Measurements from ENCODE around the gene TPI1.
A peak's percentile ranks its signal among the peaks of the same experiment; 100 is the strongest.
"Not testable (repeated sequence)": the region's sequence is repeated elsewhere in the genome, so short reads cannot be mapped to it uniquely, and the experiment has no call there.

The TPI1 gene

DNA sequence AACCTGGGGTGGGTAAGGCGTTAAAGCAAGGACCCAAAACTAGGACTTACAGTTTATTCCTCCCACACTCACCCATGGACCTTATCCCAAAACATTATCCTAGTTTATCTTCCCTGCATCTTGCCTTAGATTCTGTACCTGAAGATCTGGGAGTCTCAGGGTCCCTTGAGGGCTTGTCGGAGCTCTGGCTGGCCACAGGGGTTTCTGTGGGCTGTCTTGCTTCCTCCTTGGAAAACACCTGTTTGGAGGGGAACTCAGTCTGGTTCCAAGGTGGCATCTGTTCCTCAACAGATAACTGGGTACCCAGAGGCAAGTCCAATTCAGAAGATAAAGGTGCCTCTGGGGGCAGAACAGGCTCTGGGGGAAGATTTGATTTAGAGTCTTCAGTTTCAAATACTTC lies 17.9 kb upstream of the TPI1 start:
- no peak for DNase-seq

DNA sequence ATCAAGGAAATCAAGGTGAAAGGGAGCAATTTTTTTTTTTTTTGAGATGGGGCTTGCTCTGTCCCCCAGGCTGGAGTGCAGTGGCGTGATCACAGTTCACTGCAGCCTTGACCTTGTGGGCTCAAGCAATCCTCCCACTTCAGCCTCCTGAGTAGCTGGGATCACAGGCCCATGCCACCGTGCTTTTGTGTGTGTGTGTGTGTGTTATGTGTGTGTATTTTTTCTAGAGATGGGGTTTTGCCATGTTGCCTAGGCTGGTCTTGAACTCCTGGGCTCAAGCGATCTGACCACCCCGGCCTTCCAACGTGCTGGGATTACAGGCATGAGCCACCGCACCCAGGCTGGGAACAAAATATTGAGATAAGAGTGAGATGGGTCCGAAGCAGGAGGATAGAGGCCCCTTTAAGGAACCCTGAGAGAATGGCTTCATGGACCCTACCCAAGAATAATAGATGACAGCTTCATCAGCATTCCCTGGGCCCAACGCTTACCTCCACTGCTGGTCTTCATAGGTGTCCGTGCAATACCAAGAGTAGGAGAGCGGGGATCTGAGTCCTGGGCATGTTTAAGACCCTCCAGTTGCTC lies 17.3 kb upstream of the TPI1 start:
- DNase-seq, result no peak

DNA sequence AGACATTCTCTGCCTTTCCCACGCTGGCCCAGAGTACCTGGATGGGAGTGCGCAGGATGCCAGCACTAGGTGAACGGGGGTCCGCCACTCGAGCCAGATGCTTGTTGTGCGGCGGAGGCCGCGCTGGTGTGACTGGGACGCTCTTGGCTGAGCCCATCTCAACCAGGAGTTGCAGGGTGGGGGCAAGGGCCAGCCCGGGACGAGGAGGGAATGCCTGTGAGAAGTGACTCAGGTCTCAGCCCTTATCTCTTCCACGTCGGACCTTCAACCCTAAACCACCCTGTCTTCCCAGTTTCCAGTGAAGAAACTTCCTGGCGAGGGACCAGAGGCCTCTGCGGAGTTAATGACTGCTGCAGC lies 16.6 kb upstream of the TPI1 start:
- DNase-seq, result no peak

DNA sequence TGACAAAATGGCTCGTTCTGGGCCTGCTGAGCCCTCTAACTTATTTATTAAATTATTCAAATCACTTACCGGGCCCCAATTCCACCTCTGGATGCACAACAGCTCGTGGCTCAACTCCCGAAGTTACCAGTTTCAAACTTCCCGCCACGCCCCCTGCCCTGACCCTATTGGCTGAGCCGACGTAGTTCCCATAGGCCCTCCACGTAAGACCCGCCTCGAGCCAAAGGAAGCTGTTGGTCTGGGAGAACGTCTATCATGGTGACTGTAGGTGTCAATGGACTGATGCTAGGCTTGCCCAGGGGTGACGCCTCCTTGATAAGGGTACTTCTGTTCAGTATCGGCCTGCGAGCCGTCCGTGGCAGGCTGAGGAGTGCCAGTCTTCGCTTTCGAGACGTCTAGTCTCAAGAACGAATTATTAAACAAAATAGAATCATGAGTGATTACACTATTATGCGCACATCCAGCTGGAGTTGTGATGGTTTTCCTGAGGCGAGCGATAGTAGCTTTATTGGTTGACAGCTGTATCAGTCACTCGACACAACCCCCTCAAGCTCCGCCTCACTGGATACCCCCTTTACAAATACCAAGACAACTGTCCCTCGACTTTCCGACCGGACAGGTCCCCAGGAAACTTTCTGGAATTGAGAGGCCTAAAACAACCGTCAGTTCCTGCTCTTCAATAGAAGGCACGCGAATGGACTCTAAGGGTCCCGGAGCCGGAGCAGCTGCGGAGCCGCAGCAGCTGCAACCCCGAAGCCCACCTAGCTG lies 16.0 kb upstream of the TPI1 start, which contains the start of gene CDCA3:
Gene CDCA3 (minus strand): TSS at position 134 of the 768 bp plus-strand sequence. CDS start 334 bp downstream, outside the sequence.
- DNase-seq, result peak; percentile 92

DNA sequence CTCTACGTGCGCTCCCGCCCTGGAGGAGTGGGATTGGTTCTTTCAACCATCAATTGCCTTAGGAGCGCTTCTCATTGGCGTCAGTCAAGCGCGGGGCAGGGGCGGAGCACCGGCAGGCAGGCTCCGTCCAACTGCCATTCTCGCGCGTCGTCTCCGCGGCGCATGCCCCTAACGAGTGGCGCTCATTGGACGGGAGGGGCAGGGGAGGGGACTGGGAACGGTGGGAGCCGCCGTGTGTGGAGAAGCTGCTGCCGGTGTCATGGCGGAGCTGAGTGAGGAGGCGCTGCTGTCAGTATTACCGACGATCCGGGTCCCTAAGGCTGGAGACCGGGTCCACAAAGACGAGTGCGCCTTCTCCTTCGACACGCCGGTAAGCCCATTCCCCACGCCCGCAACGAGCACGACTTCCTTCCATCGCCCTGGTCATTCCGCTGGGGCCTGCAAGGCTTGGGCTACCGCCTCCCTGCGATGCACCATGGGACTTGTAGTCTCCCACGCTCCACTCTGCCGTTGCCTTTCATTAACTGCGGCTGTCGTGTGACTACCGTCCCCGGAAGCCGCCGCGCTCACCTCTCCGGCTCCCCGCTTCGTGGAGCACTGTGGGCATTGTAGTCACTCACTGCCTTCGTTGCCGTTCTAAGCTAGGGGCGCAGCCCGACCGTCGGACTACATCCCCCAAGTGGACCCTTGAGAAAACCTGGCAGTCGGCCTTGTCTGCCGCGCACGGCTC lies 15.2 kb upstream of the TPI1 start, which contains the start of gene USP5:
Gene USP5 (plus strand): TSS at position 230 of the 730 bp plus-strand sequence. CDS start 30 bp downstream, at position 260.
- DNase-seq, result peak; percentile 97

DNA sequence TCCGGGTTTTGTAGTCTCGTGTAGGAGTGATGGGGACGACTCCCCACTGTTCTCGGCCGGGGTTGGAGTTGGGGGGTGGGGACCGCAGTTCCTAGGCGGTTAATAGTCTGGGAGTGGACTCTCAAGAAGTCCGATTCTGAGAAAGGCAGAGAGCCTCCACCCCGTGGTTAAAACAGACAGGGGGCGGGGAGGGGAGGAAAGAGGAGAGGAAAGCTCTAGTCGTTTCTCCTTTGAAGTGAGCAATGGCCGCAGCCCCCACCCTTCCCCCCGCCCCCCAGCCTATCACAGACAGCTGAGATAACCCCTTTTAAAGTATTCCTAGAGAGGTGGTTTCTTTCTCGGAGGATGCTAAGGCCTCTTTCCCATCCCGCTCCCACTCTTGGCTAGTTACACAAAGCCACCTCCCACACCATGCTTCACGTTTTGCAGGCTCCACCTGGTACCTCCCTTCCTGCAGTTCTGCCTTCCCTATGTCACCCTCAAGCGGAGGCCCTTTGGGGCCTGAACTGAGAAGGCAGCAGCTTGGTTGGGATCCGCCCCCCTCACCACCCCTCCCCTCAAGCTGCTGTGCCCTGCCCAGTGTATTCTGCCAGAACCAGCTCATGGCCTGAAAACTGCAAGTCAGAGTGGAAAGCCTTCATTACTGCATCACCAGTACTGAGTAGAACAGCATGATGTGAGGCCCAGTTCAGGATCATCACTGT lies 14.5 kb upstream of the TPI1 start:
- peak; percentile 34 for DNase-seq

DNA sequence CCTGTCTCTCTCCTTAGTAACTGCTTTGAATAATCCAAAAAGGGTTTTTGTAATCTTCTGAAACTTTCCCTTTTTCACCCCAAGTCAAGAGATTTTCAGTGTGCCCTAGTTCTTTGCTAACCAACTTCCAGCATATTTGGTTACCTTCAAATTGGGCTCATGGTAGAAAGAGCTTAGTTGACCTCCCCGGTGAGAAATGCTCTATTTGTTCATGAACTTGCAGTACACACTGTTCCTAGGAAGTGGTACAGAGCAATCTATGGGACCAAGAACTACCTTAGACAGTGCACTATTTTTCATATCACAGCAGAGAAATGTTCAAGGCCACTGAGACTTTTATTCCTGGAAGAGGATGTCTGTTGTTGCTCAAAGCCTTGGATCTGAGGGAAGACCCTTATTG lies 13.7 kb upstream of the TPI1 start:
- no peak for DNase-seq

DNA sequence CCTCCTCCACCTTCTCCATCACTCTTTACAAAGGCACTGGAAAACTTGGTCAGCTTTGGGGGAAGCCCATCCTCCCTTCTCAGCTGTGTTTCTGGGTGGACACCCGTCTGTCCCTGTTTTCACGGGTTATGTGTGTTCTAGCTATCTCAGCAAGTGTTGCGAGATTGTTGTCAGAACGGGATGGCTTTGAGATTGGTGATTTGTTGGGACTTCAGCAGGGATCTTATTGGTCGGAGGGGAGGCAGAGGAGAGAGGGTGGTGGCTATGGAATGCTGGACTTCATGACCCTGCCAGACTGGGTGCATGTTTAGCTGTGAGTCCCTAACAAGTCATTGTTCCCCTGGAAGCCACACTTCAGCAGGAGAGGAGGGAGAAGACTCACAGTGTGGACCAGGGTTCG lies 13.3 kb upstream of the TPI1 start:
- DNase-seq, result no peak

DNA sequence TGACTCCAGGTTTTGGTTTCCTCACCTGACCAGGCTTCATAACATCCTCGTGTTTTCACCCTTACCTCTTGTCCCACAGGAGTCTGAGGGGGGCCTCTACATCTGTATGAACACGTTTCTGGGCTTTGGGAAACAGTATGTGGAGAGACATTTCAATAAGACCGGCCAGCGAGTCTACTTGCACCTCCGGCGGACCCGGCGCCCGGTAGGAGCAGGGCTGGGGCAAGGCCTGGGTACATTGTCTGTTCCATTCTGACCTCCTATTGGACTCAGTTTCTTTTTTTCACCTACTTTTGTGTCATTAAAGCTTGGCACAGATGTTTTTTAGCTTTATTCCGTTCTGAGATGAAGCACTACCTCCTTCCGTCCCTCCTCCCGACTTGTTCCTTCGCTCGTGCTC lies 12.0 kb upstream of the TPI1 start:
- no peak for DNase-seq

DNA sequence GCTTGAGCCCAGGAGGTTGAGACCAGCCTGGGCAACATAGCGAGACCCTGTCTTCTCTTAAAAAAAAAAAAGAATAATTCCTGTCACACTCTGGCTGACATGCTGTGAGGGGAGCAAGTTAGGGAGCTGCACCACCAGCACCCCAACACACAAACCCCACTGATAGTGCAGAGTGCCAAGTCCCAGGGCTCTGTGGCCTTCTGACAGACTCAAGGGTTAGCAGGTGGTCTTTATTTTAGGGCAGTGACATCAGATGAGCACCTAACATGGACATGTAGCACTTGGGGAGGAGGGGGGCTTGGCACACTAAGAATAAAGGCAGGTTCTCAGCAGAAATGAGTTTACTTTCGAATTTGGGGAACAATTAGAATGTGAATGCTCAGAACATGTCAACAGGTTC lies 8.5 kb upstream of the TPI1 start:
- DNase-seq, result no peak

DNA sequence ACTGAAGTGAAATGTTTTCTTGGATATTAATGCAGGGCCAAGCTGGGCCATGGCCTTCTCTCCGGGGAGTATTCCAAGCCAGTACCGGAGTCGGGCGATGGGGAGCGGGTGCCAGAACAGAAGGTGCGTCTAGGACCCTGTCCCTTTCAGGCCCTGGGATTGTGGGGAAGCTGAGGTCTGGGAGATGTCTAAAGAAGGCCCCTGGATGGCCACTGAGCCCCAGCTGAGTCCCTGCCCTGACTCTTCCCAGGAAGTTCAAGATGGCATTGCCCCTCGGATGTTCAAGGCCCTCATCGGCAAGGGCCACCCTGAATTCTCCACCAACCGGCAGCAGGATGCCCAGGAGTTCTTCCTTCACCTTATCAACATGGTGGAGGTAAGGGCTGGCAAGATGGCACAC lies 7.2 kb upstream of the TPI1 start:
- no peak for DNase-seq

DNA sequence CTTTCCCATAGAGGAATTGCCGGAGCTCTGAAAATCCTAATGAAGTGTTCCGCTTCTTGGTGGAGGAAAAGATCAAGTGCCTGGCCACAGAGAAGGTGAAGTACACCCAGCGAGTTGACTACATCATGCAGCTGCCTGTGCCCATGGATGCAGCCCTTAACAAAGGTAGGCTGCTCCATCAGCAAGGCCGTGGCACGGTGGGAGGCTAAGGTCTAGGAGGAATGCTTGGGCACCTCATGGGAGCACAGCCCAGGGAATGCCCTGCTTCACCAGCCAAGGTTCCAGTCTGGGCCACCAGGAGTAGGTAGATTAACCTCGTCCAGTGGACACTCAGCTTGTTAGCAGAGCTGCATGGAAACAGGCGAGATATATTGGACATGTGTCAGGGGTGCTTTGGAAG lies 6.4 kb upstream of the TPI1 start:
- no peak for DNase-seq

DNA sequence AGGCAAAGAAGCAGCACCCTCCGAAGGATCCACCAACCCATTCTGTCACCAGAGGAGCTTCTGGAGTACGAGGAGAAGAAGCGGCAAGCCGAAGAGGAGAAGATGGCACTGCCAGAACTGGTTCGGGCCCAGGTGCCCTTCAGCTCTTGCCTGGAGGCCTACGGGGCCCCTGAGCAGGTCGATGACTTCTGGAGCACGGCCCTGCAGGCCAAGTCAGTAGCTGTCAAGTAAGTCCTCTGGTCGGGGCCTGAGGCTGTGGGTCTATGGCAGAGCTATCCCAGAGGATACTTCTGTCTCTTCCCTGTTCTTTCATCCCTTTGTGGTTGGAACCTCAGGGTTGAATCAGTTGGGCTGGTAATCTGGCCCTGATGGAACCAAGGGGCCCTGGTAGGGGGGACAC lies 5.9 kb upstream of the TPI1 start:
- DNase-seq, result no peak

DNA sequence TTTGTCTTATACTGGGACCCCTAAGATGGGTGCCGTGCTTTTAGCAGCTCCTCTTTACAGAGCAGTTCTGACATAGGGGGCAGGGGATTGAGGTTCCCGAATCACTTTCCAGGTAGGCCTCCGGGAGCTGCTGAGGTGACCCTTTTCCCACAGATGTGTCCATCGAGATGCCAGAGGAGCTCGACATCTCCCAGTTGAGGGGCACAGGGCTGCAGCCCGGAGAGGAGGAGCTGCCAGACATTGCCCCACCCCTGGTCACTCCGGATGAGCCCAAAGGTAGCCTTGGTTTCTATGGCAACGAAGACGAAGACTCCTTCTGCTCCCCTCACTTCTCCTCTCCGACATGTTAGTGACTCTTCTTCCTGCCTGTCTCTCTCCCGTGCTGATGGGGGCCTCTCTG lies 4.3 kb upstream of the TPI1 start:
- no peak for DNase-seq

DNA sequence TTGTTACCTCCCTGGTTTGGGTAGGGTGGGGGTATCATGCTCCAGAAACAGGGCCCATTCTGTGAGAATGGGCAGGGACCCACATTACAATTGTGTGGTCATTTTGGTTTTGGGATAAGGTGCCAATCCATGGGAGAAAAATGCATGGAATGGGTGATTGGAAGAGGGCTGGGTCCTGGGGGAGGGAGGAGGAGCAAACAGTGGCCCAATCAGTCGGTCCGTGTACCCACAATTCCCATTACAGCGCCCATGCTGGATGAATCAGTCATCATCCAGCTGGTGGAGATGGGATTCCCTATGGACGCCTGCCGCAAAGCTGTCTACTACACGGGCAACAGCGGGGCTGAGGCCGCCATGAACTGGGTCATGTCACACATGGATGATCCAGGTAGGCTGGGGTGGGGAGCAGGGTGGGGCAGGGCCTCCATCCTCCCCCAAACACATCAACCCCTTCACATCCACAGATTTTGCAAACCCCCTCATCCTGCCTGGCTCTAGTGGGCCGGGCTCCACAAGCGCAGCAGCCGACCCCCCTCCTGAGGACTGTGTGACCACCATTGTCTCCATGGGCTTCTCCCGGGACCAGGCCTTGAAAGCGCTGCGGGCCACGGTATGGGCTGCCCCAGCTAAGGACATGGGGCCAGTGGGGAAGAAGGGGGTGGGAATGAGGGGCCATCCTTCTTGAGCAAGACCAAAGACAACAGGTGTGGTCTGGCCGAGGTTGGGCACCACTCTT lies 3.6 kb upstream of the TPI1 start:
- DNase-seq, result no peak

DNA sequence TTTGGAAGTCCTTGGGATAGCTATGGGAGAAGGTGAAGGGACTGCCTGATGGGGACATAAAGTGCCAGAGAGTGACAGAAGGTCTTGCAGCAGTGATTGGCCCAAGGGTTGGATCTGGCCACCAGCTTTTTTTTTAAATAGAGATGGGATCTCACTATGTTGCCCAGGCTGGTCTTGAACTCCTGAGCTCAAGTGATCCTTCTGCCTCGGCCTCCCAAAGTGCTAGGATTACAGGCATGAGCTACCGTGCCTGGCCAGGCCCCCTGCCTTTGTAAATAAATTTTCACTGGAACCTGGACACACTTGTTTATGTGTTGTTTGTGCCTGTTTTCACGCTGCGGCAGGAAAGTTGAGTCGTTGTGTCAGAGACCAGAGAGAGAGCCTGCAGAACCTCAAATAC lies 2.0 kb upstream of the TPI1 start:
- not testable (repeated sequence) for DNase-seq

DNA sequence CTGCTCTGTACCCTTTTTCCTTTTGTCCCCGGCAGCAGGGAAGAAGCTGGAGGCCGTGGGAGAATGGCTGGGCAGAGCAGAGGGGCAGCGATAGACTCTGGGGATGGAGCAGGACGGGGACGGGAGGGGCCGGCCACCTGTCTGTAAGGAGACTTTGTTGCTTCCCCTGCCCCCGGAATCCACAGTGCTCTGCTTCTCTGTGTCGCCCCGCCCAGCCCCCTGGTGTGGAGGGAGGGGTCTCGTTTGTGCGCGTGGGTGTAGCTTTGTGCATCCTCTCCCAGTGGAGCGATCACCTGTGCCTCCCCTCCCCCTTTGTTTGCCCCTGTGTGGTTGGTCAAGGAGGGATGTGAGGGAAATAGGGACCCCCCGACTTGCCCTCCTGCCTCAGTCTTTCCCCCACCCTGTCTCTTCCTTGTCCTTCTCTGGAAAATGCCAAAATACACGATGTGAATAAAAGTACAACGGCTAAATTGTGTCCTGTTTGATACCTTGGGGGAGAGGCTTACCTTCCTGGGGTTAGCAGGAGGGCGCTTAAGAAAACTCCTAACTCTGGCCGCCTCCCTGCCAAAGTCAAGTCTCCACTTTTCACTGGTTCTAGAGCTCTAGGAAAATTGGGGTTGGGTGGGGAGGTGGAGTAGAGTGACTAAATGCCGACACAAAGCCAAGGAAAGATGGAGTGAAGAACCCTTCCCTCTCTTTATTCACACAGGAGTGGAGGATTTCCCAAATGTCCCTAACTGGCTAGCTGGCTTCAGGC lies 990 bp upstream of the TPI1 start:
- no peak for DNase-seq

DNA sequence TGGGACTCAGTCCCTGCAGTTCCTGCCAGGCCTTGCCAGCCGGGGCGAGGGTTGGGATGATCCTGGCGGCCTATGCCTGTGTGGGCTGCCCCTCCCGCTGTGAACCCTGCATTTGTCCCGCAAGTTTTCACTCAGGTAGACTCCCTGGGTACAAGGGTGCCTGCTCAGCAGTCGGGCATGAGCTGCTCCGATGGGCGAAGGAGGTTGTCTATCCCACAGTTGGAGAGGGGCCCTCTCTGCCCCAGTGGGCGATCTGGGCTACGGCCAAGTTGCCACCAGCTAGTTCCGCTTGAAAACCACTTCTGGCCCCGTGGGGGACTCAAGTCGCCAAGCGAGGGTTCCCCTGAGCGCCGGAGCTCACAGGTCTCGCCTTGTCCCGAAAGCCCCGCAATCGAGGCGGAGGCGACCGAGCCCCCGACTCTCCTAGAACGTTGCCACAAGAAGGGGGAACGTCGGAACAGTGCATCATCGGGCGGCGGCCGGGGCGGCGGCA lies 365 bp upstream of the TPI1 start:
- DNase-seq, result no peak

DNA sequence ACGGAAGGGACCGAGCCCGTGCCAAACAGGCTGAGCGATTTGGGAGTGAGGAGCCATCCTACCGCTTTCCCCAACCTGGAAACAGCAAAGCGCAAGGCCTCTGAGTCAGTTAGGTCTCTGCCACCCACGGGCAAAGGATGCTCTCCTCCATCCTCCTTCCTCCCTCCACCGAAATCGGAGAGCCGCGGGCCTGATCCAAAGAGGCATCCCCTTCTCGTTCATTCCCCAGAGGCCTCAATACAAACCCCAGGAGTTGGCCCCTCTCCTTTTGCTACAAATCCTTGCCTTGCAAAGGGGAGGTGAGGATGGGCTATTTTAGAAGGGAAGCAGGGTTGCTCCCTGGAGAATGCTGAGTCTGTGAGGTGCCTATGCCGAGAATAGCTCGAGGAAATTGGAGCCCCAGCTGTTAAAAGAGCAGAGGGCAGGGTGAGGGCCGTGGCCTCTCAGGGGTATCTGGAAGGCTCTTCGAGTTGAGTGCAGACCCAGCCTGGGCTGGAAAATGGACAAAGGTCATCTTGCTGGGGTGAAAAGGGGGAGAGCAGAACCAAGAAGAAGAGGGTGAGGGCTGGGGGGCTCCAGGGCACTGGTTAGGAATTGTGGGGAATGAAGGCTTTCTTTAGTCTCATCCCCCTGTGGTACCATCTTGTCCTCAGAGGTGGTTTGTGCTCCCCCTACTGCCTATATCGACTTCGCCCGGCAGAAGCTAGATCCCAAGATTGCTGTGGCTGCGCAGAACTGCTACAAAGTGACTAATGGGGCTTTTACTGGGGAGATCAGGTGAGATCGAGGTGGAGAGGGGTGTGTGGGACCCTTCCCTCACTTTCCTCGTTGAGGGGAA lies 1.1 kb downstream of the TPI1 start:
- no peak for DNase-seq
